HEK293 (cell line): Measurements from ENCODE around the gene LHFPL2.

Experiments
- BCL11B ChIP-seq: fragments of 450-650 bp; formaldehyde crosslinking; IDR thresholded peaks from 2 replicates; pipeline ENCODE4 v1.5.1; 2016; ENCODE audit warnings: low read depth, missing biosample characterization, missing genetic modification characterization
- KLF10 ChIP-seq: fragments of 450-650 bp; IDR thresholded peaks from 2 replicates; pipeline ENCODE4 v1.5.1; 2018; ENCODE audit warnings: missing biosample characterization, mild to moderate bottlenecking, missing genetic modification characterization
- KLF8 ChIP-seq: fragments of 450-650 bp; formaldehyde crosslinking; IDR thresholded peaks from 2 replicates; pipeline ENCODE4 v1.5.1; 2016; ENCODE audit warnings: missing biosample characterization, missing genetic modification characterization
- RBAK ChIP-seq: fragments of 450-650 bp; formaldehyde crosslinking; IDR thresholded peaks from 2 replicates; pipeline ENCODE4 v1.5.1; 2016; ENCODE audit warnings: missing biosample characterization, missing genetic modification characterization
- SP7 ChIP-seq: fragments of 450-650 bp; formaldehyde crosslinking; IDR thresholded peaks from 2 replicates; pipeline ENCODE4 v1.5.1; 2016; ENCODE audit warnings: missing biosample characterization, missing genetic modification characterization
- TCF7L2 ChIP-seq: IDR thresholded peaks from 2 replicates; pipeline ENCODE4 v1.6.1; 2011; ENCODE audit warnings: low read depth, mild to moderate bottlenecking, inconsistent platforms, low read length, moderate library complexity, borderline replicate concordance
- ZBTB20 ChIP-seq: fragments of 450-650 bp; formaldehyde crosslinking; IDR thresholded peaks from 2 replicates; pipeline ENCODE4 v1.5.1; 2016; ENCODE audit warnings: missing biosample characterization, missing genetic modification characterization
- ZFP69B ChIP-seq: fragments of 450-650 bp; formaldehyde crosslinking; IDR thresholded peaks from 2 replicates; pipeline ENCODE4 v1.5.1; 2016; ENCODE audit warnings: missing biosample characterization, missing genetic modification characterization
- ZNF169 ChIP-seq: fragments of 450-650 bp; formaldehyde crosslinking; IDR thresholded peaks from 2 replicates; pipeline ENCODE4 v1.5.1; 2016; ENCODE audit warnings: missing biosample characterization, missing genetic modification characterization
- ZNF211 ChIP-seq: fragments of 450-650 bp; formaldehyde crosslinking; IDR thresholded peaks from 2 replicates; pipeline ENCODE4 v1.5.1; 2016; ENCODE audit warnings: low read depth, missing biosample characterization, missing genetic modification characterization
- ZNF221 ChIP-seq: fragments of 450-650 bp; formaldehyde crosslinking; IDR thresholded peaks from 2 replicates; pipeline ENCODE4 v1.5.1; 2017; ENCODE audit warnings: missing biosample characterization, missing genetic modification characterization, borderline replicate concordance
- ZNF274 ChIP-seq, 2 experiments: fragments of 200-500 bp in 1 of 2; fragments of 450-650 bp in 1 of 2; sonication (Bioruptor generic) in 1 of 2; formaldehyde crosslinking in 1 of 2; IDR thresholded peaks; 2 replicates each; pipeline versions ENCODE4 v1.5.1 to v1.6.1; 2014 to 2016; ENCODE audit warnings: borderline replicate concordance in 1 of 2, inconsistent platforms in 1 of 2, low read length in 1 of 2, missing biosample characterization in 1 of 2, missing genetic modification characterization in 1 of 2
- ZNF324 ChIP-seq: fragments of 450-650 bp; formaldehyde crosslinking; IDR thresholded peaks from 2 replicates; pipeline ENCODE4 v1.5.1; 2016; ENCODE audit warnings: missing biosample characterization, missing genetic modification characterization
- ZNF341 ChIP-seq: fragments of 450-650 bp; formaldehyde crosslinking; IDR thresholded peaks from 2 replicates; pipeline ENCODE4; 2016; ENCODE audit warnings: low read depth, missing biosample characterization, missing genetic modification characterization
- ZNF350 ChIP-seq: fragments of 450-650 bp; formaldehyde crosslinking; IDR thresholded peaks from 2 replicates; pipeline ENCODE4 v1.5.0; 2017; ENCODE audit warnings: missing biosample characterization, mild to moderate bottlenecking, missing genetic modification characterization
- ZNF404 ChIP-seq: fragments of 450-650 bp; formaldehyde crosslinking; IDR thresholded peaks from 2 replicates; pipeline ENCODE4 v1.5.1; 2017; ENCODE audit warnings: missing biosample characterization, missing genetic modification characterization
- ZNF510 ChIP-seq: fragments of 450-650 bp; formaldehyde crosslinking; IDR thresholded peaks from 2 replicates; pipeline ENCODE4 v1.5.1; 2018; ENCODE audit warnings: mild to moderate bottlenecking, missing genetic modification characterization, missing biosample characterization; ENCODE audit not compliant: insufficient replicate concordance
- ZNF521 ChIP-seq: fragments of 450-650 bp; formaldehyde crosslinking; IDR thresholded peaks from 2 replicates; pipeline ENCODE4 v1.5.1; 2017; ENCODE audit warnings: missing biosample characterization, mild to moderate bottlenecking, missing genetic modification characterization
- ZNF544 ChIP-seq: fragments of 450-650 bp; formaldehyde crosslinking; IDR thresholded peaks from 2 replicates; pipeline ENCODE4 v1.5.0; 2017; ENCODE audit warnings: missing biosample characterization, missing genetic modification characterization
- ZNF561 ChIP-seq: fragments of 450-650 bp; IDR thresholded peaks from 2 replicates; pipeline ENCODE4 v1.5.1; 2018; ENCODE audit warnings: missing biosample characterization, missing genetic modification characterization, borderline replicate concordance
- ZNF571 ChIP-seq: fragments of 450-650 bp; formaldehyde crosslinking; IDR thresholded peaks from 2 replicates; pipeline ENCODE4 v1.5.0; 2017; ENCODE audit warnings: missing biosample characterization, missing genetic modification characterization
- ZNF677 ChIP-seq: fragments of 450-650 bp; IDR thresholded peaks from 2 replicates; pipeline ENCODE4 v1.5.0; 2018; ENCODE audit warnings: missing biosample characterization, mild to moderate bottlenecking, missing genetic modification characterization, moderate library complexity
- ZNF785 ChIP-seq: fragments of 450-650 bp; formaldehyde crosslinking; IDR thresholded peaks from 2 replicates; pipeline ENCODE4 v1.5.1; 2016; ENCODE audit warnings: missing biosample characterization, missing genetic modification characterization
- ZNF792 ChIP-seq: fragments of 450-650 bp; formaldehyde crosslinking; IDR thresholded peaks from 2 replicates; pipeline ENCODE4 v1.5.1; 2016; ENCODE audit warnings: missing biosample characterization, missing genetic modification characterization
- TF ChIP-seq, protein P1 (sequence below): fragments of 450-650 bp; formaldehyde crosslinking; IDR thresholded peaks from 2 replicates; pipeline ENCODE4 v1.5.1; 2016; ENCODE audit warnings: missing biosample characterization, missing genetic modification characterization
- TF ChIP-seq, protein P2 (sequence below): fragments of 450-650 bp; formaldehyde crosslinking; IDR thresholded peaks from 2 replicates; pipeline ENCODE4 v1.5.1; 2016; ENCODE audit warnings: missing biosample characterization, missing genetic modification characterization
- TF ChIP-seq, protein P3 (sequence below): sonication (generic); formaldehyde crosslinking; IDR thresholded peaks from 2 replicates; pipeline ENCODE4 v1.8.1; 2022; ENCODE audit warnings: mild to moderate bottlenecking, moderate library complexity, missing genetic modification reagents
- TF ChIP-seq, protein P4 (sequence below): fragments of 450-650 bp; formaldehyde crosslinking; IDR thresholded peaks from 2 replicates; pipeline ENCODE4 v1.5.1; 2017; ENCODE audit warnings: missing biosample characterization, missing genetic modification characterization
- TF ChIP-seq, protein P5 (sequence below): fragments of 450-650 bp; formaldehyde crosslinking; conservative IDR thresholded peaks from 2 replicates; pipeline ENCODE4 v1.5.1; 2016; ENCODE audit warnings: low read depth, missing biosample characterization, missing genetic modification characterization

Gene LHFPL2

DNA sequence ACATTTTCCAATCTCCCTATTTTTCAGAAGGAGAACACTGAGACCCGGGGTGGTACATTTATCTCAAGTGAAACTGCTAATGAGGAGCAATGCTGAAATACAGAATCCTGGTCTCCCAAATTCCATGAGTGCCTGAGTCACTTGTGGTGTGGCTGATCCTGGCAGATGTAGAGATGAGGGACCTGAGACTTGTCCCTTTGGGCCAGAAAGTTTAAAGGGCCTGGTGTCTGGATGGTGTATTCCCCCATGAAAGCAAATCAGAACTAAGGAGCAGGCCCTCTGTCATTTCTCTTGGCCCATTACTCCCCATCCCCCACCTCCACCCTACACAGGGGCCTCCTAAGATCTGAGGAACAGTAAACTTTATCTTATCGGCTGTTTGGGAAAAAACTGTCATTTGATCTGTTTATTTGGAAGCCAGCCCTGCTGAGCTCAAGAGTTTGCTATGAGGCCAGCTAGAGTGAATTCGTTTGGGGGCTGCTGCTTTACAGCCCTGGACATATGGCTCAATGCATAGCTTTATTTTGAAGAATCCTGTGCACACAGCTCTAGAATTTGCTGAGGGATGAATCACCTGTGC, 140.3 kb downstream of the LHFPL2 start (continued):
- no peak for TF ChIP-seq RBAK (tag by site-specific recombination)
- TF ChIP-seq, protein P1, sequence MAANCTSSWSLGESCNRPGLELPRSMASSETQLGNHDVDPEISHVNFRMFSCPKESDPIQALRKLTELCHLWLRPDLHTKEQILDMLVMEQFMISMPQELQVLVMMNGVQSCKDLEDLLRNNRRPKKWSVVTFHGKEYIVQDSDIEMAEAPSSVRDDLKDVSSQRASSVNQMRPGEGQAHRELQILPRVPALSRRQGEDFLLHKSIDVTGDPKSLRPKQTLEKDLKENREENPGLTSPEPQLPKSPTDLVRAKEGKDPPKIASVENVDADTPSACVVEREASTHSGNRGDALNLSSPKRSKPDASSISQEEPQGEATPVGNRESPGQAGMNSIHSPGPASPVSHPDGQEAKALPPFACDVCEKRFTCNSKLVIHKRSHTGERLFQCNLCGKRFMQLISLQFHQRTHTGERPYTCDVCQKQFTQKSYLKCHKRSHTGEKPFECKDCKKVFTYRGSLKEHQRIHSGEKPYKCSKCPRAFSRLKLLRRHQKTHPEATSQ (tag by site-specific recombination) = no peak
- peak; percentile 38; the same call in 1 of the 2 replicates for TF ChIP-seq ZFP69B (tag by site-specific recombination)
- TF ChIP-seq ZNF561 (tag by site-specific recombination) = peak; percentile 83; the same call in 1 of the 2 replicates
- TF ChIP-seq, protein P2, sequence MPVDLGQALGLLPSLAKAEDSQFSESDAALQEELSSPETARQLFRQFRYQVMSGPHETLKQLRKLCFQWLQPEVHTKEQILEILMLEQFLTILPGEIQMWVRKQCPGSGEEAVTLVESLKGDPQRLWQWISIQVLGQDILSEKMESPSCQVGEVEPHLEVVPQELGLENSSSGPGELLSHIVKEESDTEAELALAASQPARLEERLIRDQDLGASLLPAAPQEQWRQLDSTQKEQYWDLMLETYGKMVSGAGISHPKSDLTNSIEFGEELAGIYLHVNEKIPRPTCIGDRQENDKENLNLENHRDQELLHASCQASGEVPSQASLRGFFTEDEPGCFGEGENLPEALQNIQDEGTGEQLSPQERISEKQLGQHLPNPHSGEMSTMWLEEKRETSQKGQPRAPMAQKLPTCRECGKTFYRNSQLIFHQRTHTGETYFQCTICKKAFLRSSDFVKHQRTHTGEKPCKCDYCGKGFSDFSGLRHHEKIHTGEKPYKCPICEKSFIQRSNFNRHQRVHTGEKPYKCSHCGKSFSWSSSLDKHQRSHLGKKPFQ (tag by site-specific recombination) = 0 out of 2 replicates have a peak, but pooled peaks have one; percentile 40
- TF ChIP-seq KLF8 (tag by site-specific recombination) = no peak
- TF ChIP-seq KLF10 (tag by site-specific recombination) = peak; percentile 50; the same call in 1 of the 2 replicates
- TF ChIP-seq ZNF677 (tag by site-specific recombination) = no peak
- no peak for TF ChIP-seq ZNF792 (tag by site-specific recombination)
- TF ChIP-seq SP7 (tag by site-specific recombination) = peak; percentile 64
- peak; percentile 99 for TF ChIP-seq TCF7L2
- TF ChIP-seq ZNF324 (tag by site-specific recombination) = no peak
- no peak for TF ChIP-seq BCL11B
- TF ChIP-seq ZNF404 = no peak
- TF ChIP-seq ZNF785 = no peak
- TF ChIP-seq ZNF350 = no peak
- TF ChIP-seq, protein P3, sequence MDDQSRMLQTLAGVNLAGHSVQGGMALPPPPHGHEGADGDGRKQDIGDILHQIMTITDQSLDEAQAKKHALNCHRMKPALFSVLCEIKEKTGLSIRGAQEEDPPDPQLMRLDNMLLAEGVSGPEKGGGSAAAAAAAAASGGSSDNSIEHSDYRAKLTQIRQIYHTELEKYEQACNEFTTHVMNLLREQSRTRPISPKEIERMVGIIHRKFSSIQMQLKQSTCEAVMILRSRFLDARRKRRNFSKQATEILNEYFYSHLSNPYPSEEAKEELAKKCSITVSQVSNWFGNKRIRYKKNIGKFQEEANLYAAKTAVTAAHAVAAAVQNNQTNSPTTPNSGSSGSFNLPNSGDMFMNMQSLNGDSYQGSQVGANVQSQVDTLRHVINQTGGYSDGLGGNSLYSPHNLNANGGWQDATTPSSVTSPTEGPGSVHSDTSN (CRISPR knock-in tag) = no peak
- TF ChIP-seq ZBTB20 (tag by site-specific recombination) = peak; percentile 62; the same call in 1 of the 2 replicates
- TF ChIP-seq, protein P4, sequence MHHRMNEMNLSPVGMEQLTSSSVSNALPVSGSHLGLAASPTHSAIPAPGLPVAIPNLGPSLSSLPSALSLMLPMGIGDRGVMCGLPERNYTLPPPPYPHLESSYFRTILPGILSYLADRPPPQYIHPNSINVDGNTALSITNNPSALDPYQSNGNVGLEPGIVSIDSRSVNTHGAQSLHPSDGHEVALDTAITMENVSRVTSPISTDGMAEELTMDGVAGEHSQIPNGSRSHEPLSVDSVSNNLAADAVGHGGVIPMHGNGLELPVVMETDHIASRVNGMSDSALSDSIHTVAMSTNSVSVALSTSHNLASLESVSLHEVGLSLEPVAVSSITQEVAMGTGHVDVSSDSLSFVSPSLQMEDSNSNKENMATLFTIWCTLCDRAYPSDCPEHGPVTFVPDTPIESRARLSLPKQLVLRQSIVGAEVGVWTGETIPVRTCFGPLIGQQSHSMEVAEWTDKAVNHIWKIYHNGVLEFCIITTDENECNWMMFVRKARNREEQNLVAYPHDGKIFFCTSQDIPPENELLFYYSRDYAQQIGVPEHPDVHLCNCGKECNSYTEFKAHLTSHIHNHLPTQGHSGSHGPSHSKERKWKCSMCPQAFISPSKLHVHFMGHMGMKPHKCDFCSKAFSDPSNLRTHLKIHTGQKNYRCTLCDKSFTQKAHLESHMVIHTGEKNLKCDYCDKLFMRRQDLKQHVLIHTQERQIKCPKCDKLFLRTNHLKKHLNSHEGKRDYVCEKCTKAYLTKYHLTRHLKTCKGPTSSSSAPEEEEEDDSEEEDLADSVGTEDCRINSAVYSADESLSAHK (tag by site-specific recombination) = peak; percentile 81
- TF ChIP-seq, protein P5, sequence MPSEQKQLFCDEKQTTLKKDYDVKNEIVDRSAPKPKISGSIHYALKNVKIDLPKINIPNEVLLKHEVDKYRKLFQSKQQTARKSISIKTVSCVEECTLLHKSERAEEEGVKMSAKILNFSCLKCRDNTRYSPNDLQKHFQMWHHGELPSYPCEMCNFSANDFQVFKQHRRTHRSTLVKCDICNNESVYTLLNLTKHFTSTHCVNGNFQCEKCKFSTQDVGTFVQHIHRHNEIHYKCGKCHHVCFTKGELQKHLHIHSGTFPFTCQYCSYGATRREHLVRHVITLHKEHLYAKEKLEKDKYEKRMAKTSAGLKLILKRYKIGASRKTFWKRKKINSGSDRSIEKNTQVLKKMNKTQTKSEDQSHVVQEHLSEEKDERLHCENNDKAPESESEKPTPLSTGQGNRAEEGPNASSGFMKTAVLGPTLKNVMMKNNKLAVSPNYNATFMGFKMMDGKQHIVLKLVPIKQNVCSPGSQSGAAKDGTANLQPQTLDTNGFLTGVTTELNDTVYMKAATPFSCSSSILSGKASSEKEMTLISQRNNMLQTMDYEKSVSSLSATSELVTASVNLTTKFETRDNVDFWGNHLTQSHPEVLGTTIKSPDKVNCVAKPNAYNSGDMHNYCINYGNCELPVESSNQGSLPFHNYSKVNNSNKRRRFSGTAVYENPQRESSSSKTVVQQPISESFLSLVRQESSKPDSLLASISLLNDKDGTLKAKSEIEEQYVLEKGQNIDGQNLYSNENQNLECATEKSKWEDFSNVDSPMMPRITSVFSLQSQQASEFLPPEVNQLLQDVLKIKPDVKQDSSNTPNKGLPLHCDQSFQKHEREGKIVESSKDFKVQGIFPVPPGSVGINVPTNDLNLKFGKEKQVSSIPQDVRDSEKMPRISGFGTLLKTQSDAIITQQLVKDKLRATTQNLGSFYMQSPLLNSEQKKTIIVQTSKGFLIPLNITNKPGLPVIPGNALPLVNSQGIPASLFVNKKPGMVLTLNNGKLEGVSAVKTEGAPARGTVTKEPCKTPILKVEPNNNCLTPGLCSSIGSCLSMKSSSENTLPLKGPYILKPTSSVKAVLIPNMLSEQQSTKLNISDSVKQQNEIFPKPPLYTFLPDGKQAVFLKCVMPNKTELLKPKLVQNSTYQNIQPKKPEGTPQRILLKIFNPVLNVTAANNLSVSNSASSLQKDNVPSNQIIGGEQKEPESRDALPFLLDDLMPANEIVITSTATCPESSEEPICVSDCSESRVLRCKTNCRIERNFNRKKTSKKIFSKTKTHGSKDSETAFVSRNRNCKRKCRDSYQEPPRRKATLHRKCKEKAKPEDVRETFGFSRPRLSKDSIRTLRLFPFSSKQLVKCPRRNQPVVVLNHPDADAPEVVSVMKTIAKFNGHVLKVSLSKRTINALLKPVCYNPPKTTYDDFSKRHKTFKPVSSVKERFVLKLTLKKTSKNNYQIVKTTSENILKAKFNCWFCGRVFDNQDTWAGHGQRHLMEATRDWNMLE (tag by site-specific recombination) = peak; percentile 40
- TF ChIP-seq ZNF544 (tag by site-specific recombination) = no peak
- no peak for TF ChIP-seq ZNF211 (tag by site-specific recombination)
- no peak for TF ChIP-seq ZNF571
- no peak for TF ChIP-seq ZNF221 (tag by site-specific recombination)
- TF ChIP-seq ZNF341 (tag by site-specific recombination) = no peak
- no peak for TF ChIP-seq ZNF169 (tag by site-specific recombination)
- TF ChIP-seq ZNF510 (tag by site-specific recombination) = no peak
- TF ChIP-seq ZNF521 (tag by site-specific recombination) = no peak
- no peak for TF ChIP-seq ZNF274 (IDR thresholded peaks at IDR 0.05; ENCODE audit: low read length)
- no peak for TF ChIP-seq ZNF274 (tag by site-specific recombination; IDR thresholded peaks at IDR 0.05; ENCODE audit: borderline replicate concordance)
